Calu3 (cell line): Measurements from ENCODE around the gene RPP40. TPM values are rescaled to one million over a fixed set of nuclear protein-coding genes. Genes with fewer than 3 reads are reported as not detected.

Experiments used
- BruUV-seq: library from RNA; stranded (reverse); fragments of 400-500 nt; replicated peaks from 2 replicates; lab custom pipeline; 2021; lab: Mats Ljungman, UMichigan
- CTCF ChIA-PET: fragments of 300-600 bp; sonication (Branson Sonifier 250); formaldehyde crosslinking; loops from one replicate; lab custom pipeline; 2022; ENCODE audit warnings: antibody characterized with exemption; lab: Charles Lee
- DNase-seq: peaks from one replicate; pipeline ENCODE4 v3.0.0; 2022
- H3K27ac Mint-ChIP-seq: one replicate; pipeline ENCODE4 v1.8.0; 2022; ENCODE audit warnings: mixed read lengths; ENCODE audit not compliant: unreplicated experiment
- H3K27me3 Mint-ChIP-seq: one replicate; pipeline ENCODE4 v1.8.0; 2022; ENCODE audit warnings: mixed read lengths; ENCODE audit not compliant: unreplicated experiment
- H3K36me3 Mint-ChIP-seq: one replicate; pipeline ENCODE4 v1.8.0; 2022; ENCODE audit warnings: mild to moderate bottlenecking, moderate library complexity, mixed read lengths; ENCODE audit not compliant: insufficient read depth, unreplicated experiment
- H3K4me1 Mint-ChIP-seq: one replicate; pipeline ENCODE4 v1.8.0; 2022; ENCODE audit warnings: mild to moderate bottlenecking, low read depth, mixed read lengths; ENCODE audit not compliant: unreplicated experiment
- H3K4me3 Mint-ChIP-seq: one replicate; pipeline ENCODE4 v1.8.0; 2022; ENCODE audit warnings: mild to moderate bottlenecking, low read depth, moderate library complexity, mixed read lengths; ENCODE audit not compliant: unreplicated experiment
- H3K9me3 Mint-ChIP-seq: one replicate; pipeline ENCODE4 v1.8.0; 2022; ENCODE audit warnings: low read depth, mixed read lengths; ENCODE audit not compliant: unreplicated experiment
- CTCF ChIP-seq: fragments of 200-600 bp; IDR thresholded peaks from one replicate; pipeline ENCODE4 v1.8.0; 2022; ENCODE audit warnings: antibody characterized with exemption; ENCODE audit not compliant: unreplicated experiment
- intact Hi-C: fragments of 100-400 bp; cut with micrococcal nuclease; formaldehyde crosslinking; loops from one replicate; pipeline ENCODE4 v1.10.0; 2022; ENCODE audit not compliant: unreplicated experiment
- total RNA-seq: library from RNA; stranded (reverse); gene quantifications from 2 replicates; pipeline ENCODE4 v1.2.3, GENCODE V29; 2022

Gene RPP40
- total RNA-seq, 1 experiment from 2014 or later: 11.1 TPM

- intact Hi-C loops: no loop called here
- no peak overlapping the region for H3K4me3 Mint-ChIP-seq
- peaks cover 7% of the 10 kb centered on the region for H3K4me1 Mint-ChIP-seq
- CTCF ChIA-PET: no interaction called here
- H3K27ac Mint-ChIP-seq: no peak overlapping the region
- BruUV-seq: no TSS peak
- peaks cover 5% of the 10 kb centered on the region for H3K9me3 Mint-ChIP-seq
- H3K27me3 Mint-ChIP-seq: peaks cover 8% of the 10 kb centered on the region
- DNase-seq: no peak
- peaks cover 7% of the 10 kb centered on the region for H3K36me3 Mint-ChIP-seq
- no peak for TF ChIP-seq CTCF
Observed at GRCh38 chr6:5023923-5024322, 20.1 kb upstream of the RPP40 start.

- Mint-ChIP-seq H3K27ac (no peak overlapping the region), H3K9me3 (peaks cover 9% of the 10 kb centered on the region), H3K27me3 (peaks cover 34% of the 10 kb centered on the region), H3K4me3 (no peak overlapping the region), H3K4me1 (no peaks in the 10 kb centered on the region), H3K36me3 (no peaks in the 10 kb centered on the region)
- intact Hi-C loops: no loop called here
- TF ChIP-seq CTCF: no peak
- CTCF ChIA-PET: no interaction called here
- no peak for DNase-seq
- no TSS peak for BruUV-seq
Observed at GRCh38 chr6:5020142-5020541, 16.3 kb upstream of the RPP40 start.

GRCh38 chr6:5014072-5014561 lies 10.3 kb upstream of the RPP40 start:
- CTCF ChIA-PET: no interaction called here

GRCh38 chr6:5012519-5012918 lies 8.7 kb upstream of the RPP40 start:
- CTCF ChIA-PET: no interaction called here

More at GRCh38 chr6:5014072-5014561, 10.3 kb upstream of the RPP40 start:
- no peak for DNase-seq
- H3K4me3 Mint-ChIP-seq: no peak overlapping the region
- no peak overlapping the region for H3K27ac Mint-ChIP-seq
- BruUV-seq: no TSS peak
- H3K4me1 Mint-ChIP-seq: no peaks in the 10 kb centered on the region
- TF ChIP-seq CTCF: no peak
- H3K9me3 Mint-ChIP-seq: peaks cover 6% of the 10 kb centered on the region
- peaks cover 27% of the 10 kb centered on the region for H3K27me3 Mint-ChIP-seq
- intact Hi-C loops: no loop called here
- no peaks in the 10 kb centered on the region for H3K36me3 Mint-ChIP-seq

More at GRCh38 chr6:5012519-5012918, 8.7 kb upstream of the RPP40 start:
- Mint-ChIP-seq H3K4me1 (no peaks in the 10 kb centered on the region), H3K27me3 (peaks cover 11% of the 10 kb centered on the region), H3K27ac (no peak overlapping the region), H3K4me3 (no peak overlapping the region), H3K9me3 (peaks cover 2% of the 10 kb centered on the region), H3K36me3 (no peaks in the 10 kb centered on the region)
- intact Hi-C loops: no loop called here
- DNase-seq: no peak
- no peak for TF ChIP-seq CTCF
- no TSS peak for BruUV-seq
